Caco-2 (cell line): ENCODE results near the gene BGN. TPM values are rescaled to one million over a fixed set of nuclear protein-coding genes. Genes with fewer than 3 reads are reported as not detected.

Experiments
- BruUV-seq: library from RNA; stranded (reverse); fragments of 400-500 nt; replicated peaks from 2 replicates; lab custom pipeline; 2021; lab: Mats Ljungman, UMichigan
- CTCF ChIA-PET: fragments of 300-600 bp; sonication (Branson Sonifier 250); formaldehyde crosslinking; loops from one replicate; lab custom pipeline; 2022; ENCODE audit warnings: antibody characterized with exemption; lab: Charles Lee
- POLR2A ChIA-PET: fragments of 300-600 bp; sonication (Branson Sonifier 250); formaldehyde crosslinking; loops from one replicate; lab custom pipeline; 2022; ENCODE audit warnings: antibody characterized with exemption; lab: Charles Lee
- DNase-seq, 2 experiments: peaks; one replicate each; pipeline versions ENCODE4 v3.0.0 to v3.0.0-alpha.2; 2020 to 2022
- H3K27me3 ChIP-seq: replicated peaks from 2 replicates; pipeline ENCODE4 v1.6.0; 2011; ENCODE audit warnings: low read length; ENCODE audit not compliant: control insufficient read depth, insufficient read depth
- H3K36me3 ChIP-seq: 2 replicates; pipeline ENCODE4 v1.5.1; 2011; ENCODE audit warnings: low read length; ENCODE audit not compliant: control insufficient read depth, insufficient read depth
- H3K4me1 ChIP-seq: fragments of 250-450 bp; sonication (Bioruptor Pico); 2 replicates; pipeline ENCODE4 v1.5.1; 2020; ENCODE audit warnings: mild to moderate bottlenecking
- H3K4me3 ChIP-seq: 2 replicates; pipeline ENCODE4 v1.5.1; 2011; ENCODE audit warnings: low read depth, mild to moderate bottlenecking, control low read depth, low read length
- H3K9me3 ChIP-seq: fragments of 250-450 bp; sonication (Bioruptor Pico); 2 replicates; pipeline ENCODE4 v1.5.1; 2020; ENCODE audit warnings: mild to moderate bottlenecking, moderate library complexity
- H3K27ac Mint-ChIP-seq: one replicate; pipeline ENCODE4 v1.8.0; 2022; ENCODE audit warnings: mixed read lengths; ENCODE audit not compliant: unreplicated experiment
- H3K27me3 Mint-ChIP-seq: one replicate; pipeline ENCODE4 v1.8.0; 2022; ENCODE audit warnings: mixed read lengths; ENCODE audit not compliant: insufficient read depth, unreplicated experiment
- H3K36me3 Mint-ChIP-seq: one replicate; pipeline ENCODE4 v1.8.0; 2022; ENCODE audit warnings: mild to moderate bottlenecking, mixed read lengths; ENCODE audit not compliant: insufficient read depth, unreplicated experiment
- H3K4me1 Mint-ChIP-seq: one replicate; pipeline ENCODE4 v1.8.0; 2022; ENCODE audit warnings: low read depth, mixed read lengths; ENCODE audit not compliant: unreplicated experiment
- H3K4me3 Mint-ChIP-seq: one replicate; pipeline ENCODE4 v1.8.0; 2022; ENCODE audit warnings: mild to moderate bottlenecking, moderate library complexity, mixed read lengths; ENCODE audit not compliant: unreplicated experiment
- H3K9me3 Mint-ChIP-seq: one replicate; pipeline ENCODE4 v1.8.0; 2022; ENCODE audit warnings: mixed read lengths; ENCODE audit not compliant: unreplicated experiment
- intact Hi-C: fragments of 100-400 bp; cut with micrococcal nuclease; formaldehyde crosslinking; loops from one replicate; pipeline ENCODE4 v1.10.0; 2022; ENCODE audit not compliant: unreplicated experiment
- total RNA-seq: library from RNA; stranded (reverse); gene quantifications from 2 replicates; pipeline ENCODE4 v1.2.3, GENCODE V29; 2022
- TF ChIP-seq, protein P1 (sequence below), 2 experiments: fragments of 200-600 bp in 1 of 2; IDR thresholded peaks; 1 replicate in 1 of 2; 2 replicates in 1 of 2; pipeline versions ENCODE4 v1.5.1 to v1.8.0; 2011 to 2022; ENCODE audit warnings: antibody characterized with exemption in 1 of 2, control low read depth in 1 of 2, inconsistent platforms in 1 of 2, low read depth in 1 of 2, low read length in 1 of 2, mild to moderate bottlenecking in 1 of 2, moderate library complexity in 1 of 2; ENCODE audit not compliant: insufficient read depth in 1 of 2, severe bottlenecking in 1 of 2, unreplicated experiment in 1 of 2

BGN gene
- total RNA-seq, 1 experiment from 2014 or later, result 9.9 TPM

- Mint-ChIP-seq H3K4me1 (no peaks in the 10 kb centered on the region), H3K9me3 (no peaks in the 10 kb centered on the region), H3K4me3 (no peak overlapping the region), H3K27me3 (no peaks in the 10 kb centered on the region), H3K27ac (no peak overlapping the region), H3K36me3 (no peaks in the 10 kb centered on the region)
- H3K4me3 ChIP-seq, result no peak overlapping the region
- ChIA-PET CTCF (no interaction called here), POLR2A (no interaction called here)
- H3K4me1 ChIP-seq, result no peaks in the 10 kb centered on the region
- H3K27me3 ChIP-seq, result no peaks in the 10 kb centered on the region
- H3K9me3 ChIP-seq, result no peaks in the 10 kb centered on the region
- H3K36me3 ChIP-seq, result no peaks in the 10 kb centered on the region
- intact Hi-C loops, result no loop called here
- no peak for DNase-seq
- no TSS peak for BruUV-seq
- TF ChIP-seq, protein P1, sequence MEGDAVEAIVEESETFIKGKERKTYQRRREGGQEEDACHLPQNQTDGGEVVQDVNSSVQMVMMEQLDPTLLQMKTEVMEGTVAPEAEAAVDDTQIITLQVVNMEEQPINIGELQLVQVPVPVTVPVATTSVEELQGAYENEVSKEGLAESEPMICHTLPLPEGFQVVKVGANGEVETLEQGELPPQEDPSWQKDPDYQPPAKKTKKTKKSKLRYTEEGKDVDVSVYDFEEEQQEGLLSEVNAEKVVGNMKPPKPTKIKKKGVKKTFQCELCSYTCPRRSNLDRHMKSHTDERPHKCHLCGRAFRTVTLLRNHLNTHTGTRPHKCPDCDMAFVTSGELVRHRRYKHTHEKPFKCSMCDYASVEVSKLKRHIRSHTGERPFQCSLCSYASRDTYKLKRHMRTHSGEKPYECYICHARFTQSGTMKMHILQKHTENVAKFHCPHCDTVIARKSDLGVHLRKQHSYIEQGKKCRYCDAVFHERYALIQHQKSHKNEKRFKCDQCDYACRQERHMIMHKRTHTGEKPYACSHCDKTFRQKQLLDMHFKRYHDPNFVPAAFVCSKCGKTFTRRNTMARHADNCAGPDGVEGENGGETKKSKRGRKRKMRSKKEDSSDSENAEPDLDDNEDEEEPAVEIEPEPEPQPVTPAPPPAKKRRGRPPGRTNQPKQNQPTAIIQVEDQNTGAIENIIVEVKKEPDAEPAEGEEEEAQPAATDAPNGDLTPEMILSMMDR (IDR thresholded peaks at IDR 0.05; ENCODE audit: insufficient read depth in 1 of 2, low read depth in 1 of 2, low read length in 1 of 2, severe bottlenecking in 1 of 2, unreplicated experiment in 1 of 2), result no peak
These were observed 49.9 kb downstream of the BGN start for GRCh38 chrX:153544727-153545126.

- Mint-ChIP-seq H3K27ac (no peak overlapping the region), H3K9me3 (no peaks in the 10 kb centered on the region), H3K4me1 (no peaks in the 10 kb centered on the region), H3K27me3 (no peaks in the 10 kb centered on the region), H3K4me3 (no peak overlapping the region), H3K36me3 (no peaks in the 10 kb centered on the region)
- no peaks in the 10 kb centered on the region for H3K27me3 ChIP-seq
- no peaks in the 10 kb centered on the region for H3K9me3 ChIP-seq
- H3K4me3 ChIP-seq, result no peak overlapping the region
- no peaks in the 10 kb centered on the region for H3K4me1 ChIP-seq
- TF ChIP-seq, protein P1 (IDR thresholded peaks at IDR 0.05; ENCODE audit: insufficient read depth in 1 of 2, low read depth in 1 of 2, low read length in 1 of 2, severe bottlenecking in 1 of 2, unreplicated experiment in 1 of 2), result no peak
- intact Hi-C loops, result no loop called here
- BruUV-seq, result no TSS peak
- H3K36me3 ChIP-seq, result no peaks in the 10 kb centered on the region
- POLR2A ChIA-PET, result no interaction called here
- DNase-seq, result no peak
- CTCF ChIA-PET, result interaction anchor here (0.5 kb wide), 1 partner anchor 14 kb away, joined by 3 read pairs; no protein-coding TSS in a partner anchor
These were observed 51.6 kb downstream of the BGN start for GRCh38 chrX:153546386-153546785.

GRCh38 chrX:153547195-153547594 lies 52.4 kb downstream of the BGN start:
- H3K36me3 Mint-ChIP-seq, result no peaks in the 10 kb centered on the region
- TF ChIP-seq, protein P1 (IDR thresholded peaks at IDR 0.05; ENCODE audit: insufficient read depth in 1 of 2, low read depth in 1 of 2, low read length in 1 of 2, severe bottlenecking in 1 of 2, unreplicated experiment in 1 of 2), result no peak
- no peak overlapping the region for H3K4me3 Mint-ChIP-seq
- intact Hi-C loops, result no loop called here
- H3K27ac Mint-ChIP-seq, result no peak overlapping the region
- ChIA-PET CTCF (interaction anchor here (0.9 to 1.0 kb wide), 2 partner anchors 8 to 120 kb away, joined by 3 to 5 read pairs; no protein-coding TSS in a partner anchor), POLR2A (no interaction called here)
- DNase-seq, result no peak
- Histone ChIP-seq H3K36me3 (no peaks in the 10 kb centered on the region), H3K4me3 (no peak overlapping the region), H3K4me1 (no peaks in the 10 kb centered on the region), H3K27me3 (no peaks in the 10 kb centered on the region), H3K9me3 (no peaks in the 10 kb centered on the region)
- H3K4me1 Mint-ChIP-seq, result no peaks in the 10 kb centered on the region
- no peaks in the 10 kb centered on the region for H3K27me3 Mint-ChIP-seq
- no peaks in the 10 kb centered on the region for H3K9me3 Mint-ChIP-seq
- no TSS peak for BruUV-seq
